ENCODE data around the gene TCF12.
"Not testable (repeated sequence)": the region's sequence is repeated elsewhere in the genome, so short reads cannot be mapped to it uniquely, and the experiment has no call there.

TCF12 gene

DNA sequence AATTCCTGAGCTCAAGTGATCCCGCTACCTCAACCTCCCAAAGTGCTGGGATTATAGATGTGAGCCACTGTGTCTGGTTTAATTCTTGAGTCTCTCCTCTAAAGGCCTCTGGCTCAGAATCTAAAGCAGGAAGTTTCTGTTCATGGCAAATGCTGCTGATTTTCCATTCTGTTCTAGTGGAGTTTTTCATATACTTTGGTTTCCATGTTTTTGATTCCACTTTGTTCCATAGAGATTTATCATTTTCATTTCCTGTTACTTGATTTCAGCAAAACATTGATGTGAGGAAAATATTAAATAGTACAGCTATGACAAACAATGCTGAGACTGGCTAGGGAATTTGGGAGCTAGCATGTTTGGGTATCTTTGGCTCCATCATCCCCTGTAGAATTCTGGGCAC is 205.6 kb downstream of the TCF12 start:
- in situ Hi-C loops (cut with HindIII; ENCODE audit: low sequenced_read_pairs) = no loop called here

DNA sequence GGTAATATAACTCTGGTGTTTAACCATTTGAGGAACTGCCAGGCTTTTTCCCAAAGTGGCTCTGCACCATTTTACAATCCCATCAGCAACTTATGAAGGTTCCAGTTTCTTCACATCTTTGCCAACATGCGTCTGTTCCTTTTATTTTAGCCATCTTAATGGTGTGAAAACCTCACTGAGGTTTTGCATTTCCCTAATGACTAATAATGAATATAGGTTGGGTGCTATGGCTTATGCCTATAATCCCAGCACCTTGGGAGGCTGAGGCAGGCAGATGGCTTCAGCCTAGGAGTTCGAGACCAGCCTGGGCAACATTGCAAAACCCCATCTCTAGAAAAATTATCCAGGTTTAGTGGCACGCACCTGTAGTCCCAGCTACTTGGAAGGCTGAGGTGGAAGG is 210.6 kb downstream of the TCF12 start:
- in situ Hi-C loops (cut with HindIII; ENCODE audit: low sequenced_read_pairs) = loop anchor here (25.0 kb wide), 1 partner anchor 408 kb away; no protein-coding TSS in a partner anchor

DNA sequence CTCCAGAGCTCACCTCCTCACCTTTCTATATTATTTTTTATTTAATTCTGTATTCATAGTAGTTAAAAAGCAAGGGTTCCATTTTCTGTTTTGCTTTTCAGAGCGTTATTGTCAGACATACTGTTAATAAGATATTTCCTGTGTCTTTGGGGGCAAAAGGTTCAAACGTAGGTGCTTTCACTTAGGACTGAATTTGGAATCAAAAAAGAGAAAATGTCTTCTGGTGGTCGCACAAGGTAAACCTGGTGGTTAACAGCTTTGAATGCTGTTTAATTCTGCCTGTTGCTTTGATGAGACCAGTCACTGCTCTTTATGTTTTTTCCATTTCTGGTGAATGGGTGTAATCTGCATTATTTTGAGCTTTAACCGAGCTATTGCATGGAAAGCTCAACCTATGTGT is 212.5 kb downstream of the TCF12 start:
- in situ Hi-C loops (cut with HindIII; ENCODE audit: low sequenced_read_pairs) = loop anchor here (25.0 kb wide), 1 partner anchor 406 kb away; no protein-coding TSS in a partner anchor

DNA sequence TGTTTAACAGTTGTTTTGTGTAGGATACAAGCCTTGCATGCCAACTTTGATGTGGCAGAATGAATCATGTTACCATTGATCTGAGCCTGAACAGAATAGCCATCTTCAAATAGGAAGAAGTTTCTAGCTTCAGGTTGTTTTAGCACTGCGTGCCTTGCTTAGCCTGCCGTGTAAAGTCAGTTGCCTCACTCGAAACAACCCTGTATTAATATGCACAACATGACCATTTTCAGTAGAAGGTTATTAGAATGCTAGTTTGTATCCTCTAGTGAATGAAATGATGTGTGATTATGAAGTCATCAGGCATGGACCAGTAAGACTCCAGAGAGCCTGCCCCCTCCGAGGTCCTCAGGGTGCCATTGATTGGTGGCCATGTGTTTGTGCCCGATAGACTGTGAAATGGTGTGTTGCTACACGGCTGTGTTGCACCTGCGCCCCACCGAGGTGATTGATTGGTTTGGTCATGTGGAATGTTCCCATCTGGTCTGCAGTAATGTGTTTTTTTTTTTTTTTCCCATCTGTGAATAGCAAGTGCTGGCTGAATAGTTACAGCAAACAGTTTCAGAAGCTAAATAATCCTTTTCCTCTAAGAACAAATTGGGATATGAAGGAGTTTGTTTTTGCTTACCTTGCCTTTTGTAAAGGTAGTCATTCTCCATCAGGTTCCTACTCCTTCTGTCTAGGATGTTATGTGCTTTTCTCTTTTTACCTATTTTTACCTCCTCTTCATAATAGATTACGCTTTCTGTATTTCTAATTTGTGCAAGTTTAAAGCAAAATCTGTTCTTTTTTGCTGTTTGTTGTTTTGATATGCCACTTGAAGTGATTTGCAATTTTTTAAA is 214.9 kb downstream of the TCF12 start:
- in situ Hi-C loops (cut with HindIII; ENCODE audit: low sequenced_read_pairs) = loop anchor here (25.0 kb wide), 1 partner anchor 404 kb away; no protein-coding TSS in a partner anchor

DNA sequence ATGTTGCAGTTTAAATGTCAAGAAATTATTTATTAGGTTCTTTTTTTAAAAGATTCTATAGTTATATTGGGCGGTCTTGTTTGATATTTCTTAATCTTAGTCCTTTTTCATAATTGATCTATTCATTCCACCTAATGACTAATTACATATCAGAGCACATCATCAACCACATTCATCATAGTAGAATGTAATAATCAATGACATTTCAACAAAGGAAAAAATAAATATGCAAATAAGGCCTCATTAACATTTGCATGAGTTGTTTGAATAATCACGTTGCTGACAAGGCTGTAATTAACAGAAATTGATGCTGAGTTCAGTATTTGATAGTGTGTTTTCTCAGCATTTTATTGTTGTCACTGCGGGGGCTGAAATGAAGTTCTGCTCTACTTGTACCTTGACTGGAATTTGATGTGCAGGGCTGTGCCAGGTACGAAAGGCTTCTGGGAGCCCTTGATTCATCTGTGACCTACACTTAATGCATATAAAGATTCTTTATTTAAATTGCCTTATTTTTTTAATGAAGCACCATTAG is 215.7 kb downstream of the TCF12 start:
- in situ Hi-C loops (cut with HindIII; ENCODE audit: low sequenced_read_pairs) = loop anchor here (25.0 kb wide), 1 partner anchor 403 kb away; no protein-coding TSS in a partner anchor

DNA sequence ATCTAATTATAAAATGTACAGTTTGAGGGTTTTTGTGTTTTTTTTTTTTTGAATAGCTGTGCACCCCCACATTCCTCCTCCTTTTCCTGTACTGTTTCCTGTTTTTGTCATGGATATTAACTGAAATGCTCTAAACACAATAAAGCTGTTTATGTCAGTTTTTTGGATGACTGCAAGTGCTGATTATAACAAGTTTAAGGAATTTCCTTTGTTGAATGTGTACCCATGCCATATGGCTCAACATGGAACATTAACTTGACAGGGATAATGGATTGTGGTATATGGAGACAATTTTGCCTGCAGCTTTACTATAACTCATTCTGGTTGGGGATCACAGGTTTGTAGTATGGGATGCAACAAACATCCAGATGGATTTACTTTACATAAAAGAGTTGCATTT is 216.4 kb downstream of the TCF12 start:
- in situ Hi-C loops (cut with HindIII; ENCODE audit: low sequenced_read_pairs) = loop anchor here (25.0 kb wide), 1 partner anchor 402 kb away; no protein-coding TSS in a partner anchor

DNA sequence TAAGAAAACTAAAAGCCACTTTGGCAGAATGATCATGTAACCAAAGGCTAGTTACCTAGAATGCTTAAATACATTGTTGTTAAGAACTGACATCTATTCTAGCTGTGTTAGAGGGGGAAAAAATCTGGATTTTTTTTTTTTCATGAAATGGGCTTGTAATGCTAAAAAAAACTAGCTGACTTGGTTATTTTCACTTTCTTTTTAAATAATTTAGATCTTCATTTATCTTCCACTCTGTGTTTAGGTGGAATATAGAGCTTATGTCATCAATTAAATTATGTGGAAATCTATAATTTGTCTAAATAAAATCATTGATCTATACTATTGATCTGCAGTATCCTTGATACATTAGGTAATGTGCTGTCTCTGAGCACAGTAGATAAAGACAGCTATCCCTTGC is 217.4 kb downstream of the TCF12 start:
- in situ Hi-C loops (cut with HindIII; ENCODE audit: low sequenced_read_pairs) = loop anchor here (25.0 kb wide), 1 partner anchor 402 kb away; no protein-coding TSS in a partner anchor

DNA sequence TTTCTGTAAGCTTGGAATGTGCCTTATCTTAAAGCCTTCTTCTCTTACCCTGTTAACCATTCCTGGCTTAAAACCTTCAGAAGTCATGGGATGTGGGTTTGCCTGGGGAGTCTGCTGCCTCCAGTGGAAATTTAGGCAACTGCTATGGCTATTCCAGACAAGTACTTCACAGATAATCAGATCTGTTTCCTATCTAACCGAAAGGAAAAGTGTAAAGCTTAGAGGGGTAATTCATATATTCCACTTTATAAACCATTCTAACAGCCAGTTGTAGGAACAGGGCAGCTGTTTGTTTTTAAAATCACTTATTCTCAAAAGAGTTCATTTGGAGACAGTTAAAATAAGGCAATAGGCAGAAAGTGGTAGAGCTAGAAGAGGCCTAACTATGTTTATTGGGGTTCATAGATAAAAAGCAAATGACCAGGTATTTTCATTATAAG is 219.9 kb downstream of the TCF12 start:
- in situ Hi-C loops (cut with HindIII; ENCODE audit: low sequenced_read_pairs) = loop anchor here (25.0 kb wide), 1 partner anchor 399 kb away; no protein-coding TSS in a partner anchor

DNA sequence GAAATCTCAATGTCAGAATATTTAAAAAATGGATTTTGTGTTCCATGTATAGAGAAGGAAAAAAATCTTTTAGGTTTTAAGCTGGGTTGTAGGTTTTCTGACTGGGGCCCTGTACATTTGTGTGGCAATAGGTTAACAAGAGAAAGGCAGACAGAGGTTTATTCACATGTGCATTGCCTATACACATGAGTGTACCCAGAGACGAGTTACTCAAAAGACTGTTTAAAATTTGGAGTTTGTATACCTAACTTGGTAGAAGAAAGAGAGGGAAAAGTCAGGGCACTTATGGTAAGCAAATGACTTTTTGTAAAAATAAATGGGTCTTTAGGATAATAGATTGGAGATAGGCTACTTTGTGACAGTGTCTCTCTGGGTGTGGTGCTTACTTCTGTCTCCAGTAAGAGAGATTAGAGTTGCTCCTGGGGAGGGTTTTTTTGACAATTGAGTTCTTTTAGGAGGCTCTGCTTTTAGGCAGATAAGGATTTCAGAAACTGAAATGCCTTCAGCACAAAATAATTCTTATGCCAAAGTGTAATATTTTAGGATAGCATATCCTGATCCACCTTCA is 225.2 kb downstream of the TCF12 start:
- in situ Hi-C loops (cut with HindIII; ENCODE audit: low sequenced_read_pairs) = loop anchor here (25.0 kb wide), 1 partner anchor 394 kb away; no protein-coding TSS in a partner anchor

DNA sequence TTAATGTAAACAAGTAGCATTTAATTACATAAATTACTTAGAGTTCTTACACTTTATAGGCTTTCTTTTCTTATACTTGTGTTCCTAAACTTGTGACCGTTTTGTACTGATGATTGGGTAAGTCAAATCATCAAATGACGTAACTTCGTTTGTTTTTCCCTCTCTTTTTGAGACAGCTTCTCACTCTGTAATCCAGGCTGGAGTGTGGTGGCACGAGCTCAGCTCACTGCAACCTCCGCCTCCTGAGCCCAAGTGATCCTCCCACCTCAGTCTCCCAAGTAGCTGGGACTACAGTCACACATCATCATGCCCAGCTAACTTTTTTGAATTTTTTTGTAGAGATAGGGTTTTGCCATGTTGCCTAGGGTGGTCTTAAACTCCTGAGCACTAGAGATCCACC is 226.0 kb downstream of the TCF12 start:
- in situ Hi-C loops (cut with HindIII; ENCODE audit: low sequenced_read_pairs) = loop anchor here (25.0 kb wide), 1 partner anchor 393 kb away; no protein-coding TSS in a partner anchor

DNA sequence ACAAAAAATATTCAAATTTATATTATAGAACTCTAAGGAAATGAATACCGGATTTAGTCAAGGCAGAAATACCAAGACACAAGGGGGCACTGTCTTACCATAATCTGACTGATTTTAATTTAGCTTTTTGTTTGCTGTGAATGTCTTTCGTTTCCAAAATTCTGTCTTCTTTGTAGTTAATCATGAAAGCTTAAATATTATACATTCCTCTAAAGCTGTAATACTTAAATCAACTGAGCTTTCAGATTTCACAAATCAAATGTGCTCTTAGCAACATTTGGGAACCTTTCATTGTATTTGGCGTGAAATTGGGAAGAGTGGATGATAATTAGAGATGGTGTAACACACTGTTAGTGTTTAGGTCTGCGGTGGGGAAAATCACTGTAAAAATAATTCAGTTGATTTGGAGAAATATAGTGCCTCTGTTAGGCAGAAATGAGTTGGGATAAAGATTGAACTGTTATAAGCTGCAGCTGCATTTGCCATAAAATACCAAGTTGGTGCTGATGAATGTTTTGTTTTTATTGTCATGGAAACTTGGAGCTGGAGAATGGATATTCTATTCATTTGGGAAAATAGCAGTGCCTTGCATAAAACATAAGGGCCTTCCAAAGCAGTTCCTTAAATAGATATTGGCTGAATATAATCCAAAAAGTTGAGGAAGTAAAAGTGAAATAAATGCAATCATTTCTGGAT is 228.2 kb downstream of the TCF12 start:
- in situ Hi-C loops (cut with HindIII; ENCODE audit: low sequenced_read_pairs) = loop anchor here (5.0 to 25.0 kb wide), 2 partner anchors 391 to 654 kb away; no protein-coding TSS in a partner anchor

DNA sequence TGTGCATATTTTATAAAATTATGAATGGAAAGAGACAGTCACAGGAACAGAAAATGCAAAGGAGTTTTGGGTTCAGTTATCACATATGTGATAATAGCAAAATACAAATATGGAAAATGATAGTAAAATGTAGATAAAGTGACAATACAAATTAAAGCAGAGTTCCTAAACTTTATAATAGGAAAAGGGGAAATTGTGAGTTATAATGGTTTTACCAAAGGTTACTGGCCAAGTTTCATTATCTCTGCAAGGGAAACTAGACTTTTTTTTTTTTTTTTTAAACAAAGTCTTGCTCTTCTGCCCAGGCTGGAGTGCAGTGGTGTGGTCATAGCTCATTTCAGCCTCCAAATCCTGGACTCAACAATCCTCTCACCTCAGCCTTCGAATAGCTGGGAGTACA is 229.2 kb downstream of the TCF12 start:
- in situ Hi-C loops (cut with HindIII; ENCODE audit: low sequenced_read_pairs) = loop anchor here (5.0 to 25.0 kb wide), 2 partner anchors 390 to 655 kb away; no protein-coding TSS in a partner anchor

DNA sequence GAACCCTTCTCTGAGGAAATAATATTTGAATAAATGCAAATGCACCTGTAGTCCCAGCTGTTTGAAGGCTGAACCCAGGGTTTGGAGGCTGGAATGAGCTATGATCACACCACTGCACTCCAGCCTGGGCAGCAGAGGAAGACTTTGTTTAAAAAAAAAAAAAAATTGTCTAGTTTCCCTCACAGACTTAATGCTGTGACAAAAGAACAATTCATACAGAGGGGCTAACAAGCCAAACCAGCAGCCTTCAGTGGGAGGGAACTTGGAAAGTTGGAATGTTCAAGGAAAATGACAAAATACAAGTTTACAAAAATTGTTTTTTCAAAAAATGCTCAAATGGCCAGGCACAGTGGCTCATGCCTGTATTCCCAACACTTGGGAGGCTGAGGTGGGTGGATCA is 229.8 kb downstream of the TCF12 start:
- in situ Hi-C loops (cut with HindIII; ENCODE audit: low sequenced_read_pairs) = loop anchor here (5.0 to 25.0 kb wide), 2 partner anchors 389 to 656 kb away; no protein-coding TSS in a partner anchor

DNA sequence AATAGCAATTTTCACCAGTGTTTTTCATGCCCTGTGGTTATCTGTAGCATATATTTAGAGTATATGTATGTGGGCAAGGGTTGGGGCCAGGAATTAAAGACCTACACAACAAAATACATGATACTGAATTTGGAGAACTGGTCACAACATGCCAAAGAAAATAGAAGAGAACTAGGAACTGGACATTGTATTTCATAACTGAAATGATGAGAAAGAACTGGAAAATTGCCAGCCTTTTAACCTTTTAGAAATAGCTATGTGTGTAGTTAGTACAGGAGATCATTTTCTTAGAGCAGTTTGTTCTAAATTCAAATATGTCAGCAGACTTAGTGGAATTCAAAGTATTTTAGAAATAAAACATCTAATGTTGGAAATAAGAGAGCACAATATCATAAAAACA is 230.8 kb downstream of the TCF12 start:
- in situ Hi-C loops (cut with HindIII; ENCODE audit: low sequenced_read_pairs) = loop anchor here (5.0 to 25.0 kb wide), 2 partner anchors 388 to 657 kb away; no protein-coding TSS in a partner anchor

DNA sequence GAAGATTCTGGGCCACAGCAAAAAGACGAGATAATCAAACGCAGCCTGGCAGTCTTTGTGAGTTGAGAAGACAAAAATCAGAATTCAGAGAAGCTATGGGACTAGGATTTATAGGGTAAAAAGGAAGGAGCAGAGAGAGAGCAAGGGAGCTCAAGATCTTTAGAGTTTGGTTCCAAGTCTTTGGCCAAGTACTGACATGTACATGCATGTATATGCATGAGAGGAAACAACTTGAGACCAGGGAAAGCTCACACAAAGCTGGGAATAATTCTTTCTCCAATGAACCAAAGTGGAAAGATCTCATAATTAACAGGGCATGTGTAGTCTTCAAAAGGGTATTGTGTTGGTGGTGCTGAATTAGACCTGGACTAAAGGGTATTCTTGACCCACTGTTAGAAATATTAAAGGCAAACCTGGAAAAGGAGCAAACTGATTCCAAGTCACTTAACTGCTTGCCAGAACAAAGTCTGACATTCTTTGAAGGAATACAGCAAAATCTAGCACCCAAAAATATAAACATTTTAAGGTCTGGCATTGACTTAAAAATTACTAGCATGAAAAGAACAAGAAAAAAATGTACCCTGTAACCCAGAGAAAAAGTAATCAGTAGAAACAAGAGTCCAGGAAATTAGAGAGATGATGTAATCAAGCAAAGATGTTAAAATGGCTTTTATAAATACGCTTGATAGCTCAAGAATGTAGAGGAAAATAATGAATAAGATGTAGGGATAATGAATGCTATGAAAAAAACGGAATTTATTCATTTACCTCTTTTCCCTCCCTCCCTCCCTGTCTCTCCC is 231.8 kb downstream of the TCF12 start:
- in situ Hi-C loops (cut with HindIII; ENCODE audit: low sequenced_read_pairs) = no loop called here

DNA sequence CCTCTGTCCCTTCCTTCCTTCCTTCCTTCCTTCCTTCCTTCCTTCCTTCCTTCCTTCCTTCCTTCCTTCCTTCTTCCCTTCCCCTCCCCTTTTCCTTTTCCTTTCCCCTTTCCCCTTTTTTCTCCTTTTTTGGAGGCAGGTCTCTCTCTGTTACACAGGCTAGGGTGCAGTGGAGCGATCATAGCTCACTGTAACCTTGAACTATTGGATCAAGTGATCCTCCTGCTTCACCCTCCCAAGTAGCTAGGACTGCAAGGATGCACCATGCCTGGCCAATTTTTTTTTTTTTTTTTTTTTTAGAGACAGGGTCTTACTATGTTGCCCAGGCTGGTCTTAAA is 232.4 kb downstream of the TCF12 start:
- in situ Hi-C loops (cut with HindIII; ENCODE audit: low sequenced_read_pairs) = not testable (repeated sequence)

DNA sequence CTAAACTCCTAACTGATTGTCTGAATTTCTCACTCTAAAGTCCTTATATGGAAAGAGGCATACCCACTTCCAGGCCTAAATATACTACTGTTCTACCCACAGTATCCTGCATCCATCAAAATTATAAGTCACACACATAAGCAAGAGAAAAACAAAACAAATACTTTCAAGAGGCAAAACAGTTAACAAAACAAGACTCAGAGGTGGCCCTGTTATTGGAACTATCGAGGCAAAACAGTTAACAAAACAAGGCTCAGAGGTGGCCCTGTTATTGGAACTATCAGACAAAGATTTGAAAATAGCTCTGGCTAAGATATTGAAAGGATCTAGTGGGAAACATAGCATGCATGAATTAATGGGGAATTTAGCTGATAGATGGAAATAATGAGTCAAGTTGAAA is 233.7 kb downstream of the TCF12 start:
- in situ Hi-C loops (cut with HindIII; ENCODE audit: low sequenced_read_pairs) = no loop called here

DNA sequence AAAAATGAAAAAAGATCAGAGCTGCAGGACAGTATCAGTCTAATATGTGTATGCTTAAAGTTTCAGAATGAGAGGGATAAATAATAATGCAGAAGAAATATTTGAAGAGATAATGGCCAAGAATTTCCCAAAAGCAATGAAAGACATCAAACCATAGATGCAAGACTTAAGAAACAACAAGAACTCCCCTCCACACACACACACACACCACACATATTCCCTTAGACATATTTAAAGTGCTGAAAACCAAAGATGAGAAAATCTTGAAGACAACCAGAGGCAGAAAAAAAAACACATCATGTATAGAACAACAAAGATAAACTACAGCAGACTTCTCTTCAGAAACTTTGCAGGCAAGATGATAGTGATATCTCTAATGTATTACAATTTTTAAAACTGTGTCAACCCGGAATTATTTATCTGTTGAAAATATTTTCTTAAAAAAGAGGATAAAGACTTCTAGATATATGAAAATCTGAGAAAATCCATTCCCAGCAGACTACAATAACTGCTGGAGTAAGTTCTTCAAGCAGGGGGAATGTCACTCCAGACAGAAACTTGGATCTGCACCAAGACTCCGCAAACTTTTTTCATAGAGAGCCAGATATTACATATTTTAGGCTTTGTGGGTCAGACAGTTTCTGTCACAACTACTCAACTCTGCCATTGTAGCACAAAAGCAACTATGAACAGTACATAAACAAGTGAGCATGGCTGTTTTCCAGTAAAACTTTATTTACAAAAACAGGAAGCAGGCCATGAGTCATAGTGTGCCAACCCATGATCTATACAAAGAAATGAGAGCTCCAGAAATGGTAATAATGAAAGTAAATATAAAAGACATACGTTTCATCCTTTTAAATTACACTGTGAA is 234.5 kb downstream of the TCF12 start:
- in situ Hi-C loops (cut with HindIII; ENCODE audit: low sequenced_read_pairs) = no loop called here

Measured in endothelial cell of hepatic sinusoid (primary cell).